Right atrium auricular region (tissue), 2 donors: ENCODE data around the gene NTMT1. TPM values are rescaled to one million over a fixed set of nuclear protein-coding genes. Genes with fewer than 3 reads are reported as not detected.
A peak's percentile ranks its signal among the peaks of the same experiment; 100 is the strongest.

Experiments used
- DNase-seq: peaks from one replicate; pipeline ENCODE4 v3.0.0-alpha.2; 2019; ENCODE audit warnings: low spot score
- H3K27ac ChIP-seq, 2 donors: fragments of 200-600 bp; sonication (generic); 1 replicate in 1 of 2; 2 replicates in 1 of 2; pipeline ENCODE4 v1.5.1; 2016 to 2019
- H3K27me3 ChIP-seq, 2 donors: fragments of 200-600 bp; sonication (generic); one replicate each; pipeline versions ENCODE4 v1.5.1 to v1.6.0; 2017 to 2019
- H3K36me3 ChIP-seq: fragments of 200-600 bp; sonication (generic); one replicate; pipeline ENCODE4 v1.5.1; 2016
- H3K4me1 ChIP-seq, 2 donors: fragments of 200-600 bp; sonication (generic); one replicate each; pipeline versions ENCODE4 v1.5.1 to v1.6.0; 2017 to 2019
- H3K4me3 ChIP-seq, 2 donors: fragments of 200-600 bp; sonication (generic); 1 replicate in 1 of 2; 2 replicates in 1 of 2; pipeline ENCODE4 v1.5.1; 2017 to 2019; ENCODE audit warnings: mild to moderate bottlenecking in 1 of 2, moderate library complexity in 1 of 2
- H3K9me3 ChIP-seq, 2 donors: fragments of 200-600 bp; sonication (generic); one replicate each; pipeline ENCODE4 v1.5.1; 2019
- CTCF ChIP-seq, 2 donors: fragments of 200-600 bp; sonication (generic); IDR thresholded peaks; one replicate each; pipeline ENCODE4 v1.5.1; 2019; ENCODE audit warnings: antibody characterized with exemption in 2 of 2
- total RNA-seq, 2 donors: library from RNA; depleted of rRNA; stranded (reverse); fragments of >200 nt; gene quantifications; one replicate each; pipeline ENCODE4 v1.1.0, GENCODE V29; 2016

NTMT1 gene
- total RNA-seq, 2 donors from 2014 or later: 33.7 to 36.0 TPM

- no peaks in the 10 kb centered on the region for H3K27me3 ChIP-seq
- no peaks in the 10 kb centered on the region for H3K9me3 ChIP-seq
- peak; percentile 97 for DNase-seq
- H3K4me1 ChIP-seq: peaks cover 0 to 32% of the 10 kb centered on the region in 2 donors
- TF ChIP-seq CTCF (IDR thresholded peaks at IDR 0.05): peak; percentile 98 to 100
- H3K27ac ChIP-seq: peak within 1 kb of the TSS; percentile 78 to 80
- peaks cover 28% of the 10 kb centered on the region for H3K36me3 ChIP-seq
- H3K4me3 ChIP-seq: peak within 1 kb of the TSS; percentile 69 to 95
Observed at GRCh38 chr9:129641750-129642585, 16.0 kb downstream of the NTMT1 start, which contains the start of gene ASB6. TSS of gene ASB6 (minus strand) at chr9:129642151. CDS start at chr9:129641999, 152 bp downstream.

- Histone ChIP-seq H3K36me3 (peaks cover 10% of the 10 kb centered on the region), H3K27ac (no peak overlapping the region), H3K27me3 (no peaks in the 10 kb centered on the region), H3K4me1 (peaks cover 0 to 32% of the 10 kb centered on the region in 2 donors), H3K4me3 (no peak overlapping the region), H3K9me3 (no peaks in the 10 kb centered on the region)
- TF ChIP-seq CTCF (IDR thresholded peaks at IDR 0.05): no peak
- DNase-seq: no peak
Observed at GRCh38 chr9:129643706-129644105, 17.7 kb downstream of the NTMT1 start.

- no peak for TF ChIP-seq CTCF (IDR thresholded peaks at IDR 0.05)
- H3K9me3 ChIP-seq: no peaks in the 10 kb centered on the region
- peaks cover 0 to 29% of the 10 kb centered on the region in 2 donors for H3K4me1 ChIP-seq
- no peak overlapping the region for H3K4me3 ChIP-seq
- H3K27ac ChIP-seq: no peak overlapping the region
- peaks cover 4% of the 10 kb centered on the region for H3K36me3 ChIP-seq
- no peaks in the 10 kb centered on the region for H3K27me3 ChIP-seq
- no peak for DNase-seq
Observed at GRCh38 chr9:129644365-129644764, 18.4 kb downstream of the NTMT1 start.

GRCh38 chr9:129644902-129645301, 18.9 kb downstream of the NTMT1 start:
- Histone ChIP-seq H3K4me1 (peaks cover 0 to 24% of the 10 kb centered on the region in 2 donors), H3K9me3 (no peaks in the 10 kb centered on the region), H3K27ac (no peak overlapping the region), H3K27me3 (no peaks in the 10 kb centered on the region), H3K4me3 (no peak overlapping the region), H3K36me3 (no peaks in the 10 kb centered on the region)
- no peak for DNase-seq
- TF ChIP-seq CTCF (IDR thresholded peaks at IDR 0.05): no peak

- peaks cover 0 to 11% of the 10 kb centered on the region in 2 donors for H3K4me1 ChIP-seq
- H3K27ac ChIP-seq: no peak overlapping the region
- DNase-seq: no peak
- no peak for TF ChIP-seq CTCF (IDR thresholded peaks at IDR 0.05)
- H3K4me3 ChIP-seq: no peak overlapping the region
- H3K9me3 ChIP-seq: no peaks in the 10 kb centered on the region
- no peaks in the 10 kb centered on the region for H3K27me3 ChIP-seq
- H3K36me3 ChIP-seq: no peaks in the 10 kb centered on the region
Observed at GRCh38 chr9:129646252-129646651, 20.3 kb downstream of the NTMT1 start.
